GM10266 (cell line): Measurements from ENCODE around the gene PASK.

ENCODE experiments used
- DNase-seq: peaks from one replicate; pipeline ENCODE4 v3.0.0; 2012; ENCODE audit errors: extremely low spot score
- TF ChIP-seq, protein P1 (sequence below): IDR thresholded peaks from 2 replicates; pipeline ENCODE4 v1.5.1; 2012; ENCODE audit warnings: mild to moderate bottlenecking, low read depth; ENCODE audit not compliant: control insufficient read depth, insufficient read depth; ENCODE audit errors: missing control alignments

PASK gene

DNA sequence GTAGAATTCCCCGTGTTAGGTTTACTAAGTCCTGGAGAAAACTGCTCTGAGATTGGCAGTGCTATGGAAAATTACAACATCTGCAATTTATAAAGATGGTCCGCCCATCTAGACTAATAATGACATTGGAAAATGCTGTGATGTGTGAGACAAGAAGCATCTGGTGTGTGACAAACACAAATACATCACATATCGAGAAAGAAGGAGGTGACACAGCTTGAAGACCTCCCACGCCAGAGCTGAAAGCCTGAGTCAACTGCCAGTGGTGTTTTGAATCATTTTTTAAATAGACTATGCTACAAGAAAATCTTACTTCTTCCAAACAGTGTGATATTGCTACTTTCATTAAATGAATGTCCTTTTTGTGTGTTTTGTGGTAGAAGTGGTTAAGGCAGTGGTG, 30.6 kb upstream of the PASK start:
- DNase-seq = peak; percentile 69
- TF ChIP-seq, protein P1, sequence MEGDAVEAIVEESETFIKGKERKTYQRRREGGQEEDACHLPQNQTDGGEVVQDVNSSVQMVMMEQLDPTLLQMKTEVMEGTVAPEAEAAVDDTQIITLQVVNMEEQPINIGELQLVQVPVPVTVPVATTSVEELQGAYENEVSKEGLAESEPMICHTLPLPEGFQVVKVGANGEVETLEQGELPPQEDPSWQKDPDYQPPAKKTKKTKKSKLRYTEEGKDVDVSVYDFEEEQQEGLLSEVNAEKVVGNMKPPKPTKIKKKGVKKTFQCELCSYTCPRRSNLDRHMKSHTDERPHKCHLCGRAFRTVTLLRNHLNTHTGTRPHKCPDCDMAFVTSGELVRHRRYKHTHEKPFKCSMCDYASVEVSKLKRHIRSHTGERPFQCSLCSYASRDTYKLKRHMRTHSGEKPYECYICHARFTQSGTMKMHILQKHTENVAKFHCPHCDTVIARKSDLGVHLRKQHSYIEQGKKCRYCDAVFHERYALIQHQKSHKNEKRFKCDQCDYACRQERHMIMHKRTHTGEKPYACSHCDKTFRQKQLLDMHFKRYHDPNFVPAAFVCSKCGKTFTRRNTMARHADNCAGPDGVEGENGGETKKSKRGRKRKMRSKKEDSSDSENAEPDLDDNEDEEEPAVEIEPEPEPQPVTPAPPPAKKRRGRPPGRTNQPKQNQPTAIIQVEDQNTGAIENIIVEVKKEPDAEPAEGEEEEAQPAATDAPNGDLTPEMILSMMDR = no peak

DNA sequence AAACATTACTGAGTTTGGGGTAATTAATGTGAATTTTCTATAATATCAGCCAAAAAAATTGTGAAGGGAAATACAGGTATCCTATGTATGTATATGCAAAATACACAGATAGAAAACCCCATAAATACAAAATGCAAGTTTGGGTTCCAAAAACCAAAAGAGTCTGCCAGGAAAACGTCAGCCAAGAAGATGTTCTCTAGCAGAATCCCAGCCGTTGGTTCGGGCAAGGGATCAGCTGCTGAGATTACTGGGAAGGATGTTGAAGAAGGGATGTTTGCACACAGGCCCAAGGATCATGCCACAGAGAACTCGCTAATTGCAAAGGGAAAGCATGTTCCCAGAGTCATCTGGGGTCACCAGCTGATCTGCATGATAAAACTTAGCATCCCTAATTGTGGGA, 29.7 kb upstream of the PASK start:
- TF ChIP-seq, protein P1 = no peak
- DNase-seq = no peak

DNA sequence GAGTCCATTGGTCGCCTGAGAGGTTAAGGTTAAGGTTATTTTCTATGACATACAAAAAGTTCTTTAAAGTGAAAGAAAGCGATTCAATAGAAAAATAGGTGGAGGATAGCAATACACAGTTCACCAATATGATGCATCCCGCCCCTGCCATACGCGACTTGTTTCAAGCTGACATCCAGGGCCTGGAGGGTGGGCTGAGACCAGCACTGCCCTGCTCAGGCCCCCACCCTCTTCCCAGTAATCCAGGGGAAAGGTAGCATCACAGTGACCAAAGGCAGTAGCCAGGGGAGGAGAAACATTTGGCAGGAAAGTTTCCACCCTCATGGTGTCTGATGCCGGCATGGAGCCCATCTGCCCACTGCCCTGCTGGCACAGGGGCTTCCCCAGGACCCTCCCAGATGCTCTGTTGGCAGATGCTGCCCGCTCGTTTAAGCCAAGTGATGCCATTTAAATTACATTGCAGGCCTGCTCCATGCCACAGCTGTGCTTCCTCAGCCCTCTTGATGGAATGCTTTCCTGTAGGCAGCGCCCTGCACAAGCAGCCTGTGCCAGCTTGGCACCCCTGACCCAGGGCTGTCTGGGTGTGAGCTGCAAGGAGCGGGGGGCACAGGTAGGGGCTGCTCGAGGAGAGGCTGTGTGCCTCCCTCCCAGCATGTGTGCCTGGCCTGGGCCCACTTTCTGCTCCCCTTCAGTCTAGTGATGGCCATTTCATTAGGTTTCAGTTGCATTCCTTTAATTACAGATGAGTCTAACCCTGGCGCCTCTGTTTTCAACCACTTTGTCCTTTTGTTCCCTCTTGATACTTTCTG, 28.5 kb upstream of the PASK start:
- TF ChIP-seq, protein P1 = no peak
- DNase-seq = no peak

DNA sequence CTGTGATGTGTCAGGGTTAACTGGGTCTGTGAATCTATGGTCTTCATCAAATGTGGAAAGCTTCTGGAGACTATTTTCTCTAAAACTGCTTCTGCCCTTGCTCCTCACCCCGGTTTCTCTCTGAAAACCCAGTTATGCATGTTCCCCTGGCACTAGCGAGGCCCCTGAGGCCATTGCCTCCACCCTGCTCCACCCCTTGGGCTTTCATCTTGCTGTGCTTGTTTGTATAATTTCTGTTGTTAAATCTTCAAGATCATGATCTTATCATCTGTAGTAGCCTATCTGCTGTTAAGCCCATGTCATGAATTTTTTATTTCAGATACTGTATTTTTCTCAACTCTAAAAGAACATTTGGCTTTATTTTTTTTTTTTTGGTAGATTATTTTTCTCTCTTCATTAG, 24.3 kb upstream of the PASK start:
- TF ChIP-seq, protein P1 = no peak
- DNase-seq = no peak

DNA sequence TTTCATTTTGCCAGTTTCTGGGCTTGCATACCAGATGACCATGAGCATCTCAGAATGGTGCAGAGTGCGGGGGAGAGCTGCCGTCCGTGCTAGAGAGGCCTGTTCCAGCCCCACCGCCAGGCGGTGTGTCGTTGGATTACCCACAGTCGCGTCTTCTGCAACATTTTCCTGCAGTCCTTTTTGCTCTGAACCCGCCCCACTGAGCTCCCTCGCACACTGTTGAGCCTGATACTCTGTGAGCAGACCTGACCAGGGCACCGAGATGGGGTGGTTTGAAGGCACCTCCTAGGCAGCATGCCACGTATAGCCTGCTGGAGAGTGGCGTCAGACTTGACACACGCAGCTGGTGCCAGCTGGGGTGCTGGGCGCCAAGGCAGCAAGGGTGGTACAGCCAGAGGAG, 19.1 kb upstream of the PASK start:
- TF ChIP-seq, protein P1 = no peak
- no peak for DNase-seq

DNA sequence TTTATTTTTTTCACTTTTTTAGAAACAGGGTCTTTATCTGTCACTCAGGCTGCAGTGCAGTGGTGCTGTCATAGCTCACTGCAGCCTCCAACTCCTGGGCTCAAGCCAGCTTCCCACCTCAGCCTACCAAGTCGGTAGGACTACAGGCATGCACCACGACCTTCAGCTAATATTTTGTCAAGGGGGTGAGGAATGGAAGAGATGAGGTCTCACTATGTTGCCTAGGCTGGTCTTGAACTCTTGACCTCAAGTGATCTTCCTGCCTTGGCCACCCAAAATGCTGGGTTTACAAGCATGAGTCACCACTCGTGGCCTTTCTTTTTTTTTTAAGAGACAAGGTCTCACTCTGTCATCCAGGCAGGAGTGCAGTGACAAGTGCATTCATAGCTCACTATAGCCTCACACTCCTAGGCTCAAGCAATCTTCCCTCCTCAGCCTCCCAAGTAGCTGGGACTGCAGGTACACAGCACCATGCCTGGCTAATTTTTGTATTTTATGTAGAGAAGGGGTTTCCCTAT, 14.4 kb upstream of the PASK start:
- no peak for DNase-seq

DNA sequence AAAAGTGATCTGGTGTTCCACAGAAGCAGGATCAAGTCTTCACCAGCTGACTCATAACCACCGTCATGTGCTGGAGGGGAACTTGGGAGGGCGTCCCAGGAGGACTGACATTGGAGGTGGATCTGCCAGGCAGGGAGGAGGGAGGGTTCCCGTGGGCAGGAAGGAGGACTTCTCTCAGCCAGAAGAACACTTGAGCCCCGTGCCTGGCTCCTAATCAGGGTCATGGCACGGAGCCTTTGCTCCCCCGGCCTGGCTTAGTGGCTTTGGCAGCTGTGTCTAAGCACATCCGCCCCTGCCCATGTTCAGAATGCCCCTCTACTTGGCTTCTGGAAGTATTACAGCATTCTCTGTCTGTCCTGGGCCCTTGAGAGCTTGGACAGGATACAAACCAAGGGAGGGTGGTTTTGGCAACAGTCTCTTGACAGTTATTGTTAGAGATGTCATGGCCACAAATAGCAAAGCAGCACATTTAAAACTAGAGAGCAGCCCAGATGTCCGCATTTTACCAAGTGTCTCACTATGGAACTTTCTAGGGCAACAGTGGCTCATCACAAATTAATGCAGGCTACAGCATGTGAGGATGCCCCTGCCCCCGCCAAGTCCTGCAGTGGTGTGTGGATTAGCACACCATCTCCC, 12.5 kb upstream of the PASK start:
- DNase-seq = no peak
- TF ChIP-seq, protein P1 = no peak

More for the DNA sequence above, 14.4 kb upstream of the PASK start:
- TF ChIP-seq, protein P1 = no peak
